HG03097 (cell line): ENCODE results near the gene LIF.

ENCODE experiments used
- ATAC-seq: cut with Tn5 transposase; IDR thresholded peaks from one replicate; pipeline ENCODE4 v1.9.1; 2021; ENCODE audit not compliant: unreplicated experiment, low FRiP score

Gene LIF

GRCh38 chr22:30245985-30246813 lies at the start of gene LIF:
Gene LIF (minus strand): TSS chr22:30246759. CDS start chr22:30246695, 64 bp downstream.
- ATAC-seq: no peak

DNA sequence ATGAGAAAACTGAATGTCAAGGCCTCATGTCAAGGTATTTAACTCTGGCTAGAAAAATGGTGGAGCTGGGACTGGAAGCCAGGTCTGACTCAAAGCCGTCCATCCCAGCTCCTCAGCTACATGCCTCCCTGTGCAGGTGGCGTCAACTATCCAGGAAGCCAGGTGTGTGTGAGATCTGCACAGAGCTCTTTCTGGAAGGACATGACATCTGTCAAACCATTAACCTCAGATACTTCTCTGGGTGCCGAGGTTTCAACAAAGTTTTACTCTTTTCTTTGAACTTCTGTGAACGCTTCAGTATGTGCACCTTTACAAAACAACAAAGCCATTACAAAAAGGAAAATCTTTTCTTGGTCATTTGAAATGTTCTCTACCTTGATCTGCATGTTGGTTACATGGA lies 49.8 kb upstream of the LIF start:
- ATAC-seq: no peak

DNA sequence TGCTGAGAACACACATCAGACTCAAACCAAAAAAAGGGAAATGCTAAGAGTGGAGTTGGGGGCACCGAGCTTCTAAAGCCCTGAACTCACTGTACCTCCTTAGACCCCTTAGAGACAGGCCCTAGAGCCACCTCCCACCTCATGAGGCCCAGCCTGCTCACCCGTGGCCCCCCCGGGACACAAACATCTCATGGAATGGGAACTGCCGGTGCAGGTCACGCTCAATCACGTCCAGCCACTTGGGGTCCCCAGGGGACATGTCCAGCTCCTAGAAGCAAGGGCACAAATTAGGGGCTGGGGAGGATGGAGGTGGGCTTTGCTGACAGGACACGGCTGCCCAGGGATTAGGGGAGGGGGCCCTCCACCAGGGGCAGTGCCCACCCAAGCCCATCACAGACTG lies 49.0 kb upstream of the LIF start:
- ATAC-seq: no peak

GRCh38 chr22:30294830-30295229 lies 48.3 kb upstream of the LIF start:
- no peak for ATAC-seq

GRCh38 chr22:30294066-30294465 lies 47.5 kb upstream of the LIF start:
- no peak for ATAC-seq

GRCh38 chr22:30293026-30293425 lies 46.5 kb upstream of the LIF start:
- no peak for ATAC-seq

- ATAC-seq: no peak
Observed at GRCh38 chr22:30292069-30292970, 45.8 kb upstream of the LIF start.

- no peak for ATAC-seq
Observed at GRCh38 chr22:30291058-30291892, 44.7 kb upstream of the LIF start.

- no peak for ATAC-seq
Observed at GRCh38 chr22:30290342-30291057, 43.9 kb upstream of the LIF start.

- no peak for ATAC-seq
Observed at GRCh38 chr22:30289980-30290313, 43.4 kb upstream of the LIF start.

DNA sequence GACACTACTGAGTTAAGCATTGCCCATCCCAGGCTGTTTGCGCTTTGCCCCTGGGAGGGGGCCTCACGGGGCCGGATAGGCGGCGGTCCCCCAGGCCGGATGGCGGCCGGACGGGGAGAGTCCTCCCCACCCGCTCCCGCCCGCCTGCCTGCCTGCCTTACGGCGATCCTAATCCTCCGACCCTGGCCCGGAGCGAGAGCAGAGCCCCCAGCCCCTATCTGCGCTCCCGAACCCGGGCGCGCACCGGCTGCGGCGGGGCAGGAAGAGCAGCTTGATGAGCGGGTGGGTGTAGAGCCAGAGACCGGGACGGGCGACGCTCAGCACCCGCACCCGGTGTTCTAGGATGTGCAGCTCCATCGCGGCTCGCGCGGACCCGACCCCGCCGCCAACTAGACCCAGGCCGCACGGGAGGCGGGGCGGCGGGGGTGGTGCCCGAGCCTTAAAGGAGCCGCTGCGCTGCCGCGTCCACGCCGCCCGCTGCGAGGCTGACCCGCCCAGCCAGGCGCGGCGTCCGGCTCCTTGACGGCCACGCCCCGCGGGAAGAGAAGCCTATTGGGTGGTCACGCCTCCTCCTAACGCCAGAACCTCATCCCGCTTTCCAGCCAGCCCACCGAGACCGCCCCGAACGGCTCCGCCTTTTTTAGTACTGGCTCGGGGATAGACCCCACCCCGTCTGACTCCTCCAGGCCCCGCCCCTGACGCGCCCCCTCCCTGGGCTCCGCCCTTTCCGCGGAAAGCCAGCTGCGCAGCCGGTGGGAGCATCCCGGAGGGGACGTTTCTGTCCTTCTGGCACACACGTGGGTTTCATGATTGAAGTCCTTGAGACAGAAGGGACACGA lies 42.8 kb upstream of the LIF start, which contains the start of gene CASTOR1:
Gene CASTOR1 (minus strand): TSS at position 365 of the 839 bp plus-strand sequence. CDS start 8 bp downstream, at position 357.
- peak; percentile 60 for ATAC-seq

DNA sequence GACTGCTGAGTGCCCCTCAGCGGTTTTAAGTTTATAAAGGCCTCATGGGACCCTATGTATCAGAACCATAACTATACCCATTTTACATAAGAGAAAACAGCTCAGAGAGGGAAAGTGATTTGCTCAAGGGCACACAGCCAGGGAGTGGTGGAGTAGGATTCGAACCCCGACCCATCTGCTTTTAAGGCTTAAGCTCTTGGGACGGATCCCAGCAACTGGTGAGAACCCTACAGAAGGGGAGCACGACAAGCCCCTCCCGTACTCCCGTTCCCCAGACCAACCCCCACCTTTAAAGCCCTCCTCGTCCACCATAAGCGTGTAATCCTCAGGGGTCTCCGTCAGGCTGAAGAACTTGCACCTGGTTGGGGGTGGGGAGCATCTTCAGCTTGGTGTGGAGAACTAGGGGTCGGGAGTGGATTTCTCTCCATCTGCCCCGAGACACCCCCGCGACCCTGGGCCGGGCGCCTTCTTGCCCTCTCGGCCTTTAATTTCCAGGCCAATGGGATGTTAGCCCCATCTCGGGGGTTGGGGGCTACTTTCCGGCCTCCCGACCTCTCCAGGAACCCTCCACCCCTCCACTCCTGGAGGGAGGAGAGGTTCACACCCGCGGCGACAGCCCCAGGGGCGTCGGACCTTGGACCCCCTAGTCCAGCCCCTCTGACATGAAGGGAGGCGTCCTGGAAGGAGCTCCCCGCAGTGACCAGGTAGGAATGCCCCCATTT lies 42.0 kb upstream of the LIF start:
- no peak for ATAC-seq

DNA sequence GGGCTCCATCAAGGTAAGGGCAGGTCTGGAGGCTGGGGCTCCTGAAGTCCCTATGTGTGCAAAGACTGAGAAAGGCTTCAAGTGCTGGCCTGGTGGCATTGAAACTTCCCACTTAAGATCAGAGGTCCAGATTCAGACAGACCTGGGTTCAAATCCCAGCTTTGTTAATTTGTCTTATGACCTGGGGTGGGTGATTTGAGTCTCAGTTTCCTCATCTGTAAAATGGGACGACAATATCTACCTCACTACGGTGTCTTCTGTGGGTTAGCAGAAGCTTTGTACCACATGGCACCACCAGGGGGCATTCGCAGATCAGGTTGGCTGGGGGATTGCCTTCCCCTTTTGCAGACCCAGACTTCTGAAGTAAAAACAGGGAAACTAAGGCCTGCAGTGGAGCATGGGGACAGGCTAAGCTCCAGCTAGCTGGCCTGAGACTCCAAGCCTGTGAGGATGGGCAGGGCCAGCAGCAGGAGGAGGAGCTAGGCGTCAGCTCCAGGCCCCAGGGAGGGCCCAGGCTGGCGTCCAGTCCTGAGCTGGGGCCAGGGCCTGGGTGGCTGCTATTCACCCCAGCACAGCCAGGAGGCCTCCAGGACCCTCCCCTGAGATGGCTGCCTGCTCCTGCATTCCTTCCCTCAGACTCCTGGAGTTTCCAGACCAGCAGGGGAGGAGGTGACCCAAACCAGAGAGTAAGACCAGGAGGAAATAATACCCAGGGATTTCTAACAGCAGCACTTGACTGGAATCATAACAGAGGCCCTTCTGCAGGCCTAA lies 41.3 kb upstream of the LIF start:
- no peak for ATAC-seq

- no peak for ATAC-seq
Observed at GRCh38 chr22:30286813-30287647, 40.5 kb upstream of the LIF start.

DNA sequence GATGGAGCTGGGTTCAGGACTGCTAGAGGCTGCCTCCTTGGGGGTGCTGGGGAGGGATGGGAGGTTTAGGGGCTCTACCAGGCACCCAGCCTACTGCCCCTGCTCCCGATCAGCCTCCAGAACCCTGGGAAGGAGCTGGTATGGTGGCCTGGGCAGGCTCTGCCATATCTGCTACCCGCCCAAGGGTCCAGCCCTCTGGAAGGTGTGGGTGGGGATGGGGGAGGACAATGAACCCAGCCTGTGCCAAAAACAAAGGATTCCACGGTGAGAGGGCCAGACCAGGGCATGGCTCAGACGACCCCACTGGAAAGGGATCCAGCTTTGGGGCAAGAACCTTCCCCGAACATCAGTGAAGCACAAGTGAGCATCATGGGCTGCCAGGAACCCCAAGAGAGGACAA lies 39.8 kb upstream of the LIF start:
- no peak for ATAC-seq

GRCh38 chr22:30285846-30286200 lies 39.3 kb upstream of the LIF start:
- ATAC-seq: no peak
